Measurements from ENCODE around the gene GLRX3.
"Not testable (repeated sequence)": the region's sequence is repeated elsewhere in the genome, so short reads cannot be mapped to it uniquely, and the experiment has no call there.

Gene GLRX3

GRCh38 chr10:130190737-130191115 is 54.5 kb downstream of the GLRX3 start:
- no peak for DNase-seq

- no peak for DNase-seq
Measured at GRCh38 chr10:130191380-130191779, 55.2 kb downstream of the GLRX3 start.

- no peak for DNase-seq
Measured at GRCh38 chr10:130192276-130192848, 56.2 kb downstream of the GLRX3 start.

- DNase-seq, result no peak
Measured at GRCh38 chr10:130193033-130193432, 56.8 kb downstream of the GLRX3 start.

- no peak for DNase-seq
Measured at GRCh38 chr10:130193493-130194193, 57.5 kb downstream of the GLRX3 start.

- DNase-seq, result no peak
Measured at GRCh38 chr10:130194194-130194990, 58.2 kb downstream of the GLRX3 start.

- no peak for DNase-seq
Measured at GRCh38 chr10:130194991-130195645, 58.9 kb downstream of the GLRX3 start.

GRCh38 chr10:130195746-130196294 is 59.6 kb downstream of the GLRX3 start:
- no peak for DNase-seq

- DNase-seq, result no peak
Measured at GRCh38 chr10:130196511-130197487, 60.6 kb downstream of the GLRX3 start.

- no peak for DNase-seq
Measured at GRCh38 chr10:130198651-130199050, 62.5 kb downstream of the GLRX3 start.

- no peak for DNase-seq
Measured at GRCh38 chr10:130200179-130201042, 64.2 kb downstream of the GLRX3 start.

GRCh38 chr10:130201043-130201380 is 64.8 kb downstream of the GLRX3 start:
- DNase-seq, result no peak

GRCh38 chr10:130202150-130202549 is 66.0 kb downstream of the GLRX3 start:
- DNase-seq, result not testable (repeated sequence)

- DNase-seq, result no peak
Measured at GRCh38 chr10:130202984-130203621, 66.9 kb downstream of the GLRX3 start.

- DNase-seq, result no peak
Measured at GRCh38 chr10:130203626-130204025, 67.4 kb downstream of the GLRX3 start.

GRCh38 chr10:130206216-130206737 is 70.1 kb downstream of the GLRX3 start:
- DNase-seq, result no peak

- no peak for DNase-seq
Measured at GRCh38 chr10:130207205-130207604, 71.0 kb downstream of the GLRX3 start.

GRCh38 chr10:130208807-130209206 is 72.6 kb downstream of the GLRX3 start:
- no peak for DNase-seq

GRCh38 chr10:130212746-130213145 is 76.6 kb downstream of the GLRX3 start:
- DNase-seq, result no peak

All from activated CD4-positive, alpha-beta T cell treated with anti-CD3 and anti-CD28 coated beads, Interleukin-10, Interleukin-2, amounts not matched to agents 100 ng/mL and 50 ng/mL, durations not matched to agents 16 hours and 8 hours (primary cell).